ENCODE results near the gene CALU.

The CALU gene

GRCh38 chr7:128788446-128789412 is 49.6 kb downstream of the CALU start:
- no peak for DNase-seq (ENCODE audit: low read depth)

DNA sequence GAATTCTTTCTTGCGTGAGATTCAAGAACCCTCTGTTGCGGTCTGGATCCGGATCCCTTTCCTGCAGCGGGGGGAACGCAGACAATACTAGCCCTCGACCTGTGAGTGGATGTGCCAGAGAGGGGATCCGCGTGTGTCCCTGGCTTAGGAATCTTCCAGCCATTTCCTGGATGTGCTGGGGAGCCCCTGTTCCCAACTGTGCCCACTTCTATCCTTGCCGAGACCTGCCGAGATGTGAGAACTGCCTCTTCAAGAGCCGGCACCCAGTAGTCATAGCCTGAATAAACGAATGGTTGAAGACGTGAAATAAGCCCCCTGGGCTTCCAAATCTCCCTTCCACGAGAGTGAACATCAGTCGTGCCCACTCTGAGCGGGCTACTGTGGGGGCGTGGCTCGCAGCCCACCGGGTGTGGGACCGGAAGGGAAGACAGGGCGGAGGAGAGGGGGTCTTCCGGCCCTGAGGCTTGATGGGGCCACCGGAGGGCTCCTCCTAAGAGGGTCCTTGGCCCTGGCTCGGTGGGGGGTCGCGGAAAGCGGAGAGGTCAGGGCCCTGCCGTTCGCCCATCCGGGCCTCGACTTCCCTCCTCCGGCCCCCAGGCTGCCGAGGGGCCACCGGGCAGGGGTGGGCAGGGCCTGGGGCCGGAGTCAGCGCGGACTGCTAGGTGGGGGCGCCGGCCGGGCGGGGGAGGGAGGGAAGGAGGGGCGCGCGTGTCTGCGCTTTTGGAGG is 51.3 kb downstream of the CALU start:
- DNase-seq (ENCODE audit: low read depth), result no peak

- DNase-seq (ENCODE audit: low read depth), result no peak
These were observed 52.2 kb downstream of the CALU start, which contains the start of gene CCDC136 for GRCh38 chr7:128791121-128791971. Gene CCDC136, plus strand, starts transcription at chr7:128791968. Its CDS starts 444 bp downstream, at chr7:128792412.

DNA sequence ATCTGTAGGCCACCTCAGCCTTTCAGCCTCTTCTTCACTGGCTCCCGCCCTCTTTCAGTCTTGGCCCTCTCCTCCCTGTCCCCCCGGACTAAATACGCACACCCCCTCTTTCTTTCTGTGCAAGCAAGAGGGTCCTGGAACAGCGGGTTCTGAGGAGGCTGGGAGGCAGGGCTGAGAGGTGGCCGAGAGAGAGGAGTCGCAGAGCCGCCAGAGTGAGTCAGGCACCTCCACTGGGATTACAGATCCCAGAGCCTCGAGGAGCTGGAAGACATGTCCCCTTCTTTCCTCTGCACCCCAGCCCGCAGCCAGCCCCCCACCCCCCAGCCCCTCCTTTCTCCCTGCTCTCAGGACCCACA is 52.8 kb downstream of the CALU start:
- DNase-seq (ENCODE audit: low read depth), result no peak

DNA sequence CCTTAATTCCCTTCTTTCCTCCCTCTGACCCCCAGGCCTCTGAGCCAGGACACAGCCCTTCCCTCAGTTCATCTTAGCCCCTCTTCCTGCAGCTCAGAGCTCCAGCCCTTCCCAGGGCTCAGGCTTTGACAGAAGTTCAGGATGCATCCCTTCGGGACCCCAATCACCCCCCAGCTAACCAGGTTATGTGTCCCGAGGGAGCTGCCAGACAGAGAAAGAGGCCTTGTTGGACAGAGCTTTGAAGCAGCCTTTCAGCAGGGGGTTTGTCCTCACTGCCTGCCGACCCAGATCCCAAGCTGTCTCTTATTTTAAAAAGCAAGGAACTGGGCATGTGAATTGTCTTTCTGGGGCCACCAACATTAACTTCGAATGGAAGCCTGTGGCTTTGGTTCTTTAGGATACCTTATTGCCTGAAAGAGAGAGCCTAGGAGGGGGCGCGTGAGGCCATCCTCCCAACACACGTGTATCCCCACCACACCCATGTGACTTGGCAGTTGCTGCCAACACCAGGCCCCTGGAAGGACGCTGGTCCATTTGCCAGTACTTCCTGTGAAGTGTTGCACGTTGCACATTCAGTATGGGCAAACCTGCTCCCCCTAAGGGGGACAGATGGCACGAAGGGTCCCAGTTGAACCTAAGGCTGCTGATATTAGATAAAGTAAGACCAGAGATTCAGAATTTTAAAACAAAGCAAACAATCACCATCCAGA is 53.5 kb downstream of the CALU start:
- no peak for DNase-seq (ENCODE audit: low read depth)

GRCh38 chr7:128793181-128793547 is 54.0 kb downstream of the CALU start:
- DNase-seq (ENCODE audit: low read depth), result no peak

DNA sequence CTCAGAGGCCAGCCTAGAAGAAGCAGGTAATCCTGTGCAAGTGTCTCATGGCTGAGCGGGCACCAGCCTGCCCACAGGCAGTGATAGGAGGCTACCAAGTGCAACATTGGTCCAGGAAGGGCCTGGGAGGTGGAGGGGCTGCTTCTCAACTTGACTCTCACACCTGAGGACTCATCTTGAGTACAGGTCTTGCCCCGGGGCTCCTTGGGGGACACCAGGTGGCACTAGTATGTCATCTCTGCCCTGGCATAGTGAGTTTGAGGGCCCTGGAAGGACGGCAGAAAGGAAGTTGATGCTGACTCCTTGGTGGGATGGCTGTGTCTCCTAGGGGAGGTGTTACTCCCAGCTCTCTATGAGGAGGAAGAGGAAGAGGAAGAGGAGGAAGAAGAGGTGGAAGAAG is 54.9 kb downstream of the CALU start:
- DNase-seq (ENCODE audit: low read depth), result no peak

DNA sequence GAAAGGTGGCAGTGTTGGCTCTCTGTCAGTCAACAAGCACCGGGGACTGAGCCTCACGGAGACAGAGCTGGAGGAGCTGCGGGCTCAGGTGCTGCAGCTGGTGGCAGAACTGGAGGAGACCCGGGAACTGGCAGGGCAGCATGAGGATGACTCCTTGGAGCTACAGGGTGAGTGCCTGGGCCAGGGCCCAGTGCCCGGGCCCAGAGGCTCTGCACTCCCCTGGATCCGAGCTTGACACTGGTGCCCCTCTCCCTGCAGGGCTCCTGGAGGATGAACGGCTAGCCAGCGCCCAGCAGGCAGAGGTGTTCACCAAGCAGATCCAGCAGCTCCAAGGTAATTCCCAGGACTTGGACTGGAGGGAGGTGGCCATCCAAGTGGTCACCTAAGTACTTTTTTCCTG is 55.3 kb downstream of the CALU start:
- no peak for DNase-seq (ENCODE audit: low read depth)

GRCh38 chr7:128795129-128795528 is 56.0 kb downstream of the CALU start:
- no peak for DNase-seq (ENCODE audit: low read depth)

DNA sequence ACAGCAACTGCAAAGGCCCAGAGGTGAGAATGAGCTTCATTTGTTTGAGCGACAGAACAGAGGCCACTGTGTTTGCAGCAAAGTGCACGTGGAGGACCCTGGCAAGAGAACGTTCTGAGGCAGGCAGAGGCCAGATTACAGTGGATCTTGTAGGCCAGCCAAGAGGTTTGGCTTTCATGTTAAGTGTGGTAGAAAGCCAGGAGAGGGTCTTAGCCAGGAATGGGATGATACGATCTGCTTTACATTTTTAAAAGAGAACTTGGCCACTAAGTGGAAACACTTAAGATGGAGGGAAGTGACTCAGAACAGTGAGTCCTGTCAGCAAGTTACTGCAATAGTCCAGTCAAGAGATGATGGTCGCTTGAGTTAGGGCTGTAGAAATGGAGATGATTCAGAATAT is 57.2 kb downstream of the CALU start:
- no peak for DNase-seq (ENCODE audit: low read depth)

GRCh38 chr7:128799451-128799850 is 60.3 kb downstream of the CALU start:
- no peak for DNase-seq (ENCODE audit: low read depth)

DNA sequence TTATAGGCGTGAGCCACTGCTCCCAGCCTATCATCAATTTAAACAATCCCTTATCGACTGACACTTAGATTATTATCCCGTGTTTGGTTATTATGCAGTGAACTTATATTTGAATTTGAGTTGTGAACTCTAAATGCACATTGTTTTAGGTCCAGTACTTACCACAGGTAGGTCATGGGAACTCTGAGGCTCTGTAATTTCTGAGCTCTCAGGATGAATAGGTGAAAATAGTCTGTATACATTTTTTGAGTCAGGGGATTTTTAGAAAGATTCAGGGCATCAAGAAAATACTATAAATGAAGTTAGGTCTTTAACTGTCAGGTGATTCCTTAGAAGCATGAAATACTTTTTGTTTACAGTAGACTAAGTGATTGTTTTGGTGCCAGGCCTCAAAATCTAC is 61.4 kb downstream of the CALU start:
- no peak for DNase-seq (ENCODE audit: low read depth)

- no peak for DNase-seq (ENCODE audit: low read depth)
These were observed 61.8 kb downstream of the CALU start for GRCh38 chr7:128801003-128801402.

GRCh38 chr7:128801667-128802418 is 62.7 kb downstream of the CALU start:
- DNase-seq (ENCODE audit: low read depth), result no peak

DNA sequence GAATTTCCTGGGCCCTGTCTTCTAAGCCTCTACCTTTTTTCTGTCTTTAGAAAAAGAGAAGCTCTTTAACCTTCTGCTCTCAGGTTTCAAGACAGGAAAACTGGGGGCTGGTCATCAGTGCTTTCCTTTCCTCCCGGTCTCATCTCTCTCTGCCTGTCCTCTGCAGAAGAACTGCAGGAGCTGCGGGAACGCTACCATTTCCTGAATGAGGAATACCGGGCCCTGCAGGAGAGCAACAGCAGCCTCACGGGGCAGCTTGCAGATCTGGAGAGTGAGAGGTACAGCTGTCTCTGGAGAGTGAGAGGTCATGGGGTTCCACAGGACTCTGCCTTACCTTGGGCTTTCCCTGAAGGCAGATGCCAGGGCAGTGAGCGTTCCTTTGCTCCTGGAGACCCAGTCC is 65.3 kb downstream of the CALU start:
- DNase-seq (ENCODE audit: low read depth), result no peak

DNA sequence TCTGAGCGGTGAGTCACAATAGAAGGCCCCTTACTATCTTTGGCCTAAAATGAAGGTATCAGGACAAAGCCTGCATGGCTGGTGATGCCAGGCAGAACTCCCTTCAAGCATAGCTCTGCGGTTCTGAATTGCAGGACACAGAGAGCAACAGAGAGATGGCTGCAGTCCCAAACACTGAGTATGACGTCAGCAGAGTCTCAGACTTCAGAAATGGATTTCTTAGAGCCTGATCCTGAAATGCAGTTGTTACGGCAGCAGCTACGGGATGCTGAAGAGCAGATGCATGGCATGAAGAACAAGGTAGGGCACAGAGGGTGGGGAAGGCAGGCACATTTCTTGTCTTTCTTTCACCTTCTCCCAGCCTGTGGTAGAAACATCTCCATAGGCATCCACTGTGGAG is 66.1 kb downstream of the CALU start:
- no peak for DNase-seq (ENCODE audit: low read depth)

DNA sequence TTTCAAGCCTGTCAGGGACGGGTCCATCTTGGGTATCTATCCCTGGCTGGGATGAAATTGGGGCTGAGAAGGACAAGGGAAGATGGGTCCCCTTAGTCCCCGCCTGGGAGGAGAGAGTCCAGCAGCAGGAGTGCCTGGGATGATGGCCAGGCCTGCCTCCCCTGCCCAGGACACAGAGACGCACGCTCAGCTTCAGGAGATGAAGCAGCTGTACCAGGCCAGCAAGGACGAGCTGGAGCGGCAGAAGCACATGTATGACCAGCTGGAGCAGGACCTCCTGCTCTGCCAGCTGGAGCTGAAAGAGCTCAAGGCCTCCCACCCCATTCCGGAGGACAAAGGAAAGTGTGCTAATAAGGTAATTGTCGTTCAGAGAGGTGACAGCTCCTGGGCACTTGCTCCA is 68.0 kb downstream of the CALU start:
- DNase-seq (ENCODE audit: low read depth), result no peak

DNA sequence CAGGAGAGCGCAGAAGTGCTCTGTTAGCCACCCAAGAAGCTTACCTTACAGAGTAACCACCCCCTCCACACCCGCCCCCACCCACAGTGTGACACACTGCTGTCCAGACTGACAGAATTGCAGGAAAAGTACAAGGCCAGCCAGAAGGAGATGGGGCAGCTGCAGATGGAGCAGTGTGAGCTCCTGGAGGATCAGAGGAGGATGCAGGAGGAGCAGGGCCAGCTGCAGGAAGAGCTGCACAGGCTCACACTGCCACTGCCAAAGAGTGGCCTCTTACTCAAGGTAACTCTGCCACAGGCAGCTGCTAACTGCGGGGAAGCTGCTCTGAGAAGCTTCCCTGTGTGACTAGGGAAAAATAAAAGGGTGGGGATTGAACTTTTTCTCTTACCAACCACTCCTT is 70.2 kb downstream of the CALU start:
- DNase-seq (ENCODE audit: low read depth), result no peak

DNA sequence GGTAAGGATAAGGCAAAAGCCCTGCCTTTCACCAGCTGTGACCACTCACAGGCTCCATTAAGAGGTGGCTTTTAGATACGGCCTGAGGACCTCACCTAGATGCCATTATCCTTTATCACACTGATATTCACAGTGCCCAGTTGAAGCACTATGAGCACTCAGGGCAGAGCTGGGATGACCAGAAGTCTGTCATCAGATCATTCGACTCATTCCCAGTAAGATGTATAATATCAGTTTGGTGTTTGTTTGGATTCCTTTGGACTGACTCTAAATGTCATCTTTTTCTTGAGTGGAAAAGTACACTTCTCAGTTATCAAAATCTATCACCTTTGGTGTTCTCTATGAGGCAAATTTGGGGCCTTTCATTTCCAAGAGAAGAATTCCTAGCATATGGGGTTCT is 71.3 kb downstream of the CALU start:
- DNase-seq (ENCODE audit: low read depth), result no peak

DNA sequence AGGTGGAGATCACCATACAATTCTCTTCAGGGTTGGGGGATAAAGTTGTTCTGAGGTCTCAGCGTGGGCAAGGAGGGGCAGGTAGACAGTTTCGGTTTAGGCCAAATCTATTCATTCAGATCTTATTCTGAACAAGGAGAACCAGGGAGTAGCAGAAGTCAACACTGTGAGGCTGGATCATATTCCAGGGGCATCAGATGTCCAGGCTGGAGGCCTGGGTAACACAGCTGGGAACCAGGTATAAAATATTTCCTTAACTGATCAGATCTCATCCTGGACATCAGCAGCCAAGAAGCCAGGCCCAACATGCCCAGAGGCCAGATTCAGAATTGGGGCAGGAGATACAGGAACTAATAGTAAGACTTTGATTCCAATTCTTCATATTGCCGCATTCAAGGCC is 71.8 kb downstream of the CALU start:
- DNase-seq (ENCODE audit: low read depth), result no peak

All from GM04504 (cell line).